Stomach (tissue), 4 donors: ENCODE measurements around the gene RALGAPA2.

Experiments
- CTCF ChIP-seq, 7 experiments: fragments of 450-650 bp in 4 of 7; fragments of 200-600 bp in 3 of 7; sonication (generic) in 3 of 7; IDR thresholded peaks; one replicate each; pipeline ENCODE4 v1.5.1; 2016 to 2019; ENCODE audit warnings: antibody characterized with exemption in 7 of 7, control low read depth in 2 of 7, mild to moderate bottlenecking in 1 of 7
- POLR2AphosphoS5 ChIP-seq, 3 donors: sonication (generic); formaldehyde crosslinking; IDR thresholded peaks; one replicate each; pipeline ENCODE4 v1.6.1; 2016; ENCODE audit warnings: antibody characterized with exemption in 3 of 3

- TF ChIP-seq CTCF (IDR thresholded peaks at IDR 0.05) (no peak), POLR2AphosphoS5 (IDR thresholded peaks at IDR 0.05) (no peak)
Observed at GRCh38 chr20:20744170-20744725, 31.8 kb upstream of the RALGAPA2 start.
